Suppressor macrophage treated with lipopolysaccharide for 1 hour (primary cell): ENCODE results near the gene DBX1.
"Not testable (repeated sequence)": the region's sequence is repeated elsewhere in the genome, so short reads cannot be mapped to it uniquely, and the experiment has no call there.

Experiments
- DNase-seq, 3 donors: peaks; one replicate each; pipeline ENCODE4 v3.0.0-alpha.2; 2020 to 2022

The DBX1 gene

GRCh38 chr11:20160425-20161229 is at the start of gene DBX1:
DBX1 (minus strand) TSS chr11:20160475; CDS start chr11:20160324, 151 bp downstream.
- no peak for DNase-seq

GRCh38 chr11:20208622-20209111 is 48.4 kb upstream of the DBX1 start:
- DNase-seq: no peak

- no peak for DNase-seq
These were observed 47.7 kb upstream of the DBX1 start for GRCh38 chr11:20207781-20208621.

- no peak for DNase-seq
These were observed 45.5 kb upstream of the DBX1 start for GRCh38 chr11:20205807-20206206.

- DNase-seq: no peak
These were observed 44.4 kb upstream of the DBX1 start for GRCh38 chr11:20204681-20205080.

- no peak for DNase-seq
These were observed 43.6 kb upstream of the DBX1 start for GRCh38 chr11:20203831-20204230.

- no peak for DNase-seq
These were observed 41.0 kb upstream of the DBX1 start for GRCh38 chr11:20201231-20201630.

GRCh38 chr11:20200331-20200955 is 40.2 kb upstream of the DBX1 start:
- DNase-seq: not testable (repeated sequence)

GRCh38 chr11:20197881-20198280 is 37.6 kb upstream of the DBX1 start:
- DNase-seq: no peak

GRCh38 chr11:20194470-20194869 is 34.2 kb upstream of the DBX1 start:
- no peak for DNase-seq

- DNase-seq: no peak
These were observed 33.0 kb upstream of the DBX1 start for GRCh38 chr11:20193307-20193706.

GRCh38 chr11:20192641-20193040 is 32.4 kb upstream of the DBX1 start:
- DNase-seq: no peak

- no peak for DNase-seq
These were observed 31.9 kb upstream of the DBX1 start for GRCh38 chr11:20192151-20192550.

- DNase-seq: no peak
These were observed 18.7 kb upstream of the DBX1 start for GRCh38 chr11:20178976-20179375.

- no peak for DNase-seq
These were observed 16.9 kb upstream of the DBX1 start for GRCh38 chr11:20177136-20177535.

- no peak for DNase-seq
These were observed 12.6 kb upstream of the DBX1 start for GRCh38 chr11:20172721-20173447.

- DNase-seq: no peak
These were observed 3.7 kb upstream of the DBX1 start for GRCh38 chr11:20163783-20164481.

GRCh38 chr11:20162824-20163782 is 2.8 kb upstream of the DBX1 start:
- DNase-seq: peak in 2 of 3 donors; percentile 4 to 21

- DNase-seq: peak in 1 of 3 donors; percentile 15
These were observed 1.9 kb upstream of the DBX1 start for GRCh38 chr11:20161923-20162744.
